Fibroblast of skin of right quadriceps (primary cell): ENCODE results near the gene HBQ1.
"Not testable (repeated sequence)": the region's sequence is repeated elsewhere in the genome, so short reads cannot be mapped to it uniquely, and the experiment has no call there.

Experiments used
- DNase-seq: peaks from one replicate; pipeline ENCODE4 v3.0.0-alpha.2; 2013

The HBQ1 gene

GRCh38 chr16:180101-180675, at the start of gene HBQ1:
Gene HBQ1 (plus strand): TSS chr16:180459. CDS start chr16:180487, 28 bp downstream.
- peak; percentile 18 for DNase-seq

- no peak for DNase-seq
Observed at GRCh38 chr16:130533-131173, 49.6 kb upstream of the HBQ1 start.

GRCh38 chr16:132120-132519, 48.1 kb upstream of the HBQ1 start:
- no peak for DNase-seq

GRCh38 chr16:133716-134115, 46.5 kb upstream of the HBQ1 start:
- no peak for DNase-seq

- peak; percentile 10 for DNase-seq
Observed at GRCh38 chr16:138049-138417, 42.2 kb upstream of the HBQ1 start.

GRCh38 chr16:140175-140857, 39.9 kb upstream of the HBQ1 start:
- no peak for DNase-seq

GRCh38 chr16:142405-142967, 37.8 kb upstream of the HBQ1 start:
- DNase-seq, result no peak

GRCh38 chr16:143047-143446, 37.2 kb upstream of the HBQ1 start:
- no peak for DNase-seq

GRCh38 chr16:143456-143855, 36.8 kb upstream of the HBQ1 start:
- DNase-seq, result no peak

- DNase-seq, result no peak
Observed at GRCh38 chr16:144797-145252, 35.4 kb upstream of the HBQ1 start.

GRCh38 chr16:146646-147045, 33.6 kb upstream of the HBQ1 start:
- DNase-seq, result no peak

GRCh38 chr16:149024-149660, 31.1 kb upstream of the HBQ1 start:
- DNase-seq, result no peak

GRCh38 chr16:152141-153128, 27.8 kb upstream of the HBQ1 start, which contains the start of gene HBZ:
Gene HBZ (plus strand): TSS chr16:152644. CDS start chr16:152910, 266 bp downstream.
- no peak for DNase-seq

- not testable (repeated sequence) for DNase-seq
Observed at GRCh38 chr16:153129-153521, 27.1 kb upstream of the HBQ1 start.

GRCh38 chr16:153550-154216, 26.6 kb upstream of the HBQ1 start:
- DNase-seq, result not testable (repeated sequence)

- no peak for DNase-seq
Observed at GRCh38 chr16:154217-155030, 25.8 kb upstream of the HBQ1 start.

- no peak for DNase-seq
Observed at GRCh38 chr16:155031-155398, 25.2 kb upstream of the HBQ1 start.

- no peak for DNase-seq
Observed at GRCh38 chr16:159136-159849, 21.0 kb upstream of the HBQ1 start.

- DNase-seq, result not testable (repeated sequence)
Observed at GRCh38 chr16:160242-160641, 20.0 kb upstream of the HBQ1 start.

GRCh38 chr16:160691-161190, 19.5 kb upstream of the HBQ1 start:
- DNase-seq, result no peak
